Activated naive CD8-positive, alpha-beta T cell treated with anti-CD3 and anti-CD28 coated beads, Interleukin-2, amount 10 ng/mL, durations not matched to agents 7 days and 5 days (primary cell): ENCODE results near the gene DHX35. TPM values are rescaled to one million over a fixed set of nuclear protein-coding genes. Genes with fewer than 3 reads are reported as not detected.

Experiments
- total RNA-seq, 2 experiments: library from RNA; stranded (reverse); gene quantifications; one replicate each; pipeline ENCODE4 v1.2.3, GENCODE V29; 2021

The DHX35 gene
- total RNA-seq, 2 experiments from 2014 or later, result 10.3 to 10.7 TPM

Other genes with a start within 250 kb of the DHX35 start
- gene SLC32A1, start 237.9 kb upstream of the DHX35 start, total RNA-seq, result not detected
- 10 to 100 TPM; 10.4 to 11.9 TPM for gene ACTR5, start 213.9 kb upstream of the DHX35 start, total RNA-seq
- gene PPP1R16B, start 156.6 kb upstream of the DHX35 start, total RNA-seq, result 10 to 100 TPM; 72.9 to 73.4 TPM
- 10 to 100 TPM; 14.4 to 15.4 TPM for gene FAM83D, start 35.9 kb upstream of the DHX35 start, total RNA-seq